ENCODE measurements around the gene TCIRG1.

DNA sequence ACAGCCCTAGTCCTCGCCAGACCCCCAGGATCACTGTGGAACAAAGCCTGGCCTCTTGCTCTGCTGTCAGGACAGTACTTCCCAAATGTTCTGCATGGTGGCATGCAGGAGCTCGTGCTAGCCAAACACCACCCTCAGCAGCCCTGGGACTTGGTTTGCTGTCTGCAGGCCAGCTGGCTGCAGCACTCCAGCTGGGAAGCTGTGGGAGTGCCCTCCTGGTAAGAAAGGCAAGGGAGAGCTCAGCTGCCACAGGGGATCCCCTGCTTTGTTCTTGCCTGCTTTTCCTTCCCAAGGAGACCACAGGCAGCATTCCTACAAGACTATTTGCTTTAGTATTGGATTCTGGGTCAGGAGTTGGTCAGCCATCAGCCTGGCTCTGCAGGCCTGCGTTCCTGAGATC, 27.9 kb downstream of the TCIRG1 start:
- TF ChIP-seq, protein P1, sequence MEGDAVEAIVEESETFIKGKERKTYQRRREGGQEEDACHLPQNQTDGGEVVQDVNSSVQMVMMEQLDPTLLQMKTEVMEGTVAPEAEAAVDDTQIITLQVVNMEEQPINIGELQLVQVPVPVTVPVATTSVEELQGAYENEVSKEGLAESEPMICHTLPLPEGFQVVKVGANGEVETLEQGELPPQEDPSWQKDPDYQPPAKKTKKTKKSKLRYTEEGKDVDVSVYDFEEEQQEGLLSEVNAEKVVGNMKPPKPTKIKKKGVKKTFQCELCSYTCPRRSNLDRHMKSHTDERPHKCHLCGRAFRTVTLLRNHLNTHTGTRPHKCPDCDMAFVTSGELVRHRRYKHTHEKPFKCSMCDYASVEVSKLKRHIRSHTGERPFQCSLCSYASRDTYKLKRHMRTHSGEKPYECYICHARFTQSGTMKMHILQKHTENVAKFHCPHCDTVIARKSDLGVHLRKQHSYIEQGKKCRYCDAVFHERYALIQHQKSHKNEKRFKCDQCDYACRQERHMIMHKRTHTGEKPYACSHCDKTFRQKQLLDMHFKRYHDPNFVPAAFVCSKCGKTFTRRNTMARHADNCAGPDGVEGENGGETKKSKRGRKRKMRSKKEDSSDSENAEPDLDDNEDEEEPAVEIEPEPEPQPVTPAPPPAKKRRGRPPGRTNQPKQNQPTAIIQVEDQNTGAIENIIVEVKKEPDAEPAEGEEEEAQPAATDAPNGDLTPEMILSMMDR (IDR thresholded peaks at IDR 0.05; ENCODE audit: low read length) = no peak
- no peak for TF ChIP-seq EZH2 (optimal IDR thresholded peaks at IDR 0.05; ENCODE audit: low read depth, low read length)
